GM23338 (cell line): Measurements from ENCODE around the gene RNF151. TPM values are rescaled to one million over a fixed set of nuclear protein-coding genes. Genes with fewer than 3 reads are reported as not detected.
A peak's percentile ranks its signal among the peaks of the same experiment; 100 is the strongest.

Experiments
- ATAC-seq: fragments of 200-7000 bp; cut with Tn5 transposase; 3 replicates; pipeline ENCODE4 v1.9.1; 2020
- DNase-seq: peaks from one replicate; pipeline ENCODE4 v3.0.0-alpha.2; 2015; ENCODE audit warnings: low spot score
- H2AFZ ChIP-seq: fragments of 200-600 bp; sonication (generic); 2 replicates; pipeline ENCODE4 v1.8.0; 2016; ENCODE audit warnings: antibody characterized with exemption, mild to moderate bottlenecking, moderate library complexity
- H3F3A ChIP-seq: fragments of 200-600 bp; sonication (generic); replicated peaks from 2 replicates; pipeline ENCODE4 v1.8.0; 2017; ENCODE audit warnings: antibody characterized with exemption, mixed run types, low read depth
- H3K27ac ChIP-seq: fragments of 200-600 bp; sonication (generic); 2 replicates; pipeline ENCODE4 v1.6.1; 2016; ENCODE audit warnings: low read depth
- H3K27me3 ChIP-seq: fragments of 200-600 bp; sonication (generic); 2 replicates; pipeline ENCODE4 v1.8.0; 2016; ENCODE audit warnings: mild to moderate bottlenecking, mixed run types, moderate library complexity; ENCODE audit not compliant: insufficient read depth
- H3K36me3 ChIP-seq: fragments of 200-600 bp; sonication (generic); 2 replicates; pipeline ENCODE4 v1.8.0; 2016; ENCODE audit warnings: mild to moderate bottlenecking; ENCODE audit not compliant: insufficient read depth
- H3K4me1 ChIP-seq: fragments of 200-600 bp; sonication (generic); 2 replicates; pipeline ENCODE4 v1.8.0; 2016; ENCODE audit warnings: mild to moderate bottlenecking, moderate library complexity; ENCODE audit not compliant: insufficient read depth
- H3K4me2 ChIP-seq: fragments of 200-600 bp; sonication (generic); 2 replicates; pipeline ENCODE4 v1.7.1; 2017; ENCODE audit warnings: mixed run types
- H3K4me3 ChIP-seq: fragments of 200-600 bp; sonication (generic); 2 replicates; pipeline ENCODE4 v1.6.1; 2016; ENCODE audit warnings: mixed run types
- H3K79me2 ChIP-seq: fragments of 200-600 bp; sonication (generic); replicated peaks from 2 replicates; pipeline ENCODE4 v1.8.0; 2017; ENCODE audit warnings: mild to moderate bottlenecking; ENCODE audit not compliant: insufficient read depth
- H3K9me2 ChIP-seq: fragments of 200-600 bp; sonication (generic); 2 replicates; pipeline ENCODE4 v1.8.0; 2017; ENCODE audit not compliant: insufficient read depth
- H4K20me1 ChIP-seq: fragments of 200-600 bp; sonication (generic); replicated peaks from 2 replicates; pipeline ENCODE4 v1.8.0; 2017; ENCODE audit warnings: mild to moderate bottlenecking; ENCODE audit not compliant: insufficient read depth
- H3K27ac Mint-ChIP-seq: 2 replicates; pipeline ENCODE4 v1.8.0; 2020; ENCODE audit warnings: inconsistent platforms, mild to moderate bottlenecking, moderate library complexity, mixed read lengths
- H3K27me3 Mint-ChIP-seq: 3 replicates; pipeline ENCODE4 v1.8.0; 2022; ENCODE audit warnings: low read depth, mild to moderate bottlenecking, moderate library complexity, mixed read lengths, inconsistent platforms; ENCODE audit not compliant: insufficient read depth, poor library complexity
- H3K36me3 Mint-ChIP-seq: 3 replicates; pipeline ENCODE4 v1.8.0; 2021; ENCODE audit warnings: low read depth, mild to moderate bottlenecking, inconsistent platforms, moderate library complexity, mixed read lengths
- H3K4me1 Mint-ChIP-seq: 3 replicates; pipeline ENCODE4 v1.8.0; 2020; ENCODE audit warnings: mild to moderate bottlenecking, inconsistent platforms, mixed read lengths
- H3K4me3 Mint-ChIP-seq: 3 replicates; pipeline ENCODE4 v1.8.0; 2021; ENCODE audit warnings: moderate library complexity, mild to moderate bottlenecking, inconsistent platforms, mixed read lengths
- H3K9me3 Mint-ChIP-seq: 3 replicates; pipeline ENCODE4 v1.8.0; 2020; ENCODE audit warnings: moderate library complexity, mild to moderate bottlenecking, inconsistent platforms, mixed read lengths
- CREB1 ChIP-seq: fragments of 250-450 bp; sonication (Bioruptor Pico); IDR thresholded peaks from 2 replicates; pipeline ENCODE4 v1.5.0; 2020; ENCODE audit warnings: low read depth, mild to moderate bottlenecking, moderate library complexity
- CTCF ChIP-seq, 2 experiments: fragments of 200-600 bp in 1 of 2; sonication (generic) in 1 of 2; conservative IDR thresholded peaks; 2 replicates each; pipeline versions ENCODE4 v1.5.1 to v1.6.1; 2016 to 2017; ENCODE audit warnings: antibody characterized with exemption in 2 of 2, low read depth in 2 of 2, mild to moderate bottlenecking in 2 of 2, moderate library complexity in 1 of 2
- ETS1 ChIP-seq: IDR thresholded peaks from 2 replicates; pipeline ENCODE4 v1.6.1; 2016; ENCODE audit warnings: antibody characterized with exemption
- REST ChIP-seq: IDR thresholded peaks from one replicate; pipeline ENCODE4 v1.6.1; 2018; ENCODE audit warnings: antibody characterized with exemption; ENCODE audit not compliant: unreplicated experiment
- ZNF462 ChIP-seq: fragments of 250-450 bp; sonication (Bioruptor Pico); IDR thresholded peaks from 2 replicates; pipeline ENCODE4 v1.5.0; 2020; ENCODE audit warnings: mild to moderate bottlenecking, moderate library complexity
- polyA plus RNA-seq: library from polyadenylated mRNA; unstranded; fragments of >200 nt; fragmentation: Nextera tagmentation; extraction: Ambion mirVana; gene quantifications from 2 replicates; pipeline ENCODE4 v1.2.1, GENCODE V29; 2016
- total RNA-seq: library from RNA; depleted of rRNA; stranded (reverse); fragments of >200 nt; shearing (Covaris generic); gene quantifications from 2 replicates; pipeline ENCODE4 v1.2.3, GENCODE V29; 2014

The RNF151 gene
- total and polyA plus RNA-seq, 2 experiments from 2014 or later = not detected

- no peak for TF ChIP-seq ZNF462
Observed at GRCh38 chr16:1945559-1946391, 20.9 kb upstream of the RNF151 start (continued).

- H3K4me1 ChIP-seq = peaks cover 13% of the 10 kb centered on the region; the same call in 1 of the 2 replicates
- H3K36me3 ChIP-seq = no peaks in the 10 kb centered on the region
- no peak overlapping the region for H3K27ac ChIP-seq
- peaks cover 12% of the 10 kb centered on the region for H3K27me3 Mint-ChIP-seq
- no peaks in the 10 kb centered on the region for H3K9me3 Mint-ChIP-seq
- H3K4me3 ChIP-seq = no peak overlapping the region
- TF ChIP-seq CTCF (conservative IDR thresholded peaks at IDR 0.05; ENCODE audit: low read depth in 2 of 2) (peak; percentile 18 to 46; a peak in 2 of 4 replicates), ETS1 (no peak), REST (no peak), CREB1 (CRISPR knock-in tag) (no peak)
- no peaks in the 10 kb centered on the region for H3K27me3 ChIP-seq
- H3K36me3 Mint-ChIP-seq = no peaks in the 10 kb centered on the region; the same call in 2 of the 3 replicates
- no peak overlapping the region for H2AFZ ChIP-seq
- peaks cover 14% of the 10 kb centered on the region for H3K4me1 Mint-ChIP-seq
- 0 out of 2 replicates have a peak, but pooled peaks cover 4% of the 10 kb centered on the region for H3F3A ChIP-seq
- H3K4me2 ChIP-seq = no peak overlapping the region
- no peaks in the 10 kb centered on the region for H3K79me2 ChIP-seq
- H3K27ac Mint-ChIP-seq = no peak overlapping the region
- DNase-seq (peak; percentile 49), ATAC-seq (no peak; the same call in 2 of the 3 replicates)
- no peaks in the 10 kb centered on the region; the same call in 1 of the 2 replicates for H4K20me1 ChIP-seq
- H3K4me3 Mint-ChIP-seq = no peak overlapping the region
- no peaks in the 10 kb centered on the region for H3K9me2 ChIP-seq
Observed at GRCh38 chr16:1946495-1947368, 19.9 kb upstream of the RNF151 start.
